ENCODE data around the gene LRRC49.

DNA sequence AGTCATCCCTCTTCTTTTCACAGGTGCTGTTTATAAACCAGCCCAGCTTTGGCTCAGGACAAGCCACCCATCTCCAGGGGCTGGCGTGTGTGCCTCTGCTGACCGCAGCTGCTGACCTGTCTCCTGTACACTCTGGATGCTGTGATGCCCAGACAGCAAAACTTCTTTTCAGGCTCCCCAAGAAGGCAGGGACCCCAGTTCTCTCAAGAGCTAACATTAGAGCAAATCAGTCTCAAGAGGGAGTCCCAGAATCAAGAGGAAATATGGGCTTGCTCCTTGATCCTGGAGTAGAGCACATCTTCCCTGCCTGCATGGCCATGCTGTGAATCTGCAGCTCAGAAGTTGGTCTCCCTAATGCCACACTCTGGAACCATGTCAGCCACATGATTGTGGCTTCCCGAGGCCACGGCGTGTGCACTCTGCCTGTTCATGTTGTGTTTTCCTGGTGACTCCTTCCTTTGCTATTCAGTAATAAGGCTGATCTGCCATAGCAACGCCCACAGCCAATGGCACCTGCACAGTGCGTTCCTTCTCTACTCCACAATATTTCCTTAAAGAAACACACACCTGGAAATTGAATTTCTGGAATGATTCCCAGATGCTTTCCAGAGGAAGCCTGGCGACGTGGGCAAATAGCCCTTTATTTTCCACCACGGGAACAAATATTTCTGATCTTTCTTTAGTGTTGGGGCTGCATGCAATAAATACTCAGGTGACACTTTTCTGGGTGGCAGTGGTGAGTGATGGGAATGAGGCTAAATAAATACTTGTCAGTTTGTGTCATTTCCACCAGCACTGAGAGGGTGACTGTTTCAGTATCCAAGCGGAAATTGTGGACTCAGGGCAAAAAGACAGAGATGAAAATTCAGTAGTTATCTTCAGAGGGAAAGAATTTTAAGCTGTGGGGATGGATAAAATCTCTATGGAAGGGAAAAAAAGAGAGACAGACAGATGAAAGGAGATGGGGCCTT, 200.7 kb downstream of the LRRC49 start:
- TF ChIP-seq CTCF (conservative IDR thresholded peaks at IDR 0.05; ENCODE audit: low read length), result no peak
- TF ChIP-seq EZH2phosphoT487 (IDR thresholded peaks at IDR 0.05; ENCODE audit: borderline replicate concordance, low read depth, low read length), result no peak
